Measurements from ENCODE around the gene MT1A. TPM values are rescaled to one million over a fixed set of nuclear protein-coding genes. Genes with fewer than 3 reads are reported as not detected.

Gene MT1A
- total and polyA plus RNA-seq, 10 of the 15 experiments (the other 5 are each of a cell fraction or from before 2014, with no cell fraction given), result not detected

DNA sequence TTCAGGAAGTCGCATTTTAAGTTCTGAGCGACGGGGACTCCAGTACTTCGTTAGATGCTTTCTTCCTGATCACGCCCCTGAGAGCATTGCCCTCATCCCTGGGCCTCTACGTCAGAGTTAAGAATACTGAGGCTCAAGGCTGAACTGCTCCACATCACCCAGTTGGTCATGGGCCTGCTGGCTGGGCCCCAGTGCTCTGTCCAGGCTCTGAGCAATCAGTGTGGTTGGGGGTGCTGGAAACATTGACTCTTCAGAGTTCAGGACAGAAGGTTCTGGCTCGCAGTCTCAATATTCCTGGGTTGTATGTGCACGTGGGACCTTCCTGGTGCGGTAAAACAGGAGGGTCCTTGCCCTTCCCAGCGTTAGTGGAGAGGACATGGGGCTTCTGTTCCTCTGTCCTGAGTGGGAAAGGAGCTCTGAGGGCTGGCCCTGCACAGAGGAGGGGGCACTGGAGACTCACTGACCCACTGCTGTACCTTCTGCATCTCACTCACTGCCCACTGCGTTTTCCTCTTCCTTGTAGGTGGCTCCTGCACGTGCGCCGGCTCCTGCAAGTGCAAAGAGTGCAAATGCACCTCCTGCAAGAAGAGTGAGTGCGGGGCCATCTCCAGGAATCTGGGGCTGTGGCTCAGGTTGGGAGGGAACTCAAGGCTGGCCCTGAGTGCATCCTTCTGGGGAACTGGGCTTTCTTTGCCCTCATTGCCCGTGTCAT is 12.4 kb upstream of the MT1A start:
- Histone ChIP-seq H3K9me3 (replicated peaks; ENCODE audit: control insufficient read depth, insufficient read depth, low read length) (no peaks in the 10 kb centered on the region), H2AFZ (ENCODE audit: control insufficient read depth, low read depth, low read length) (peak overlapping the region; percentile 85), H3K27ac (ENCODE audit: control insufficient read depth, insufficient read depth) (no peak overlapping the region), H3K27me3 (replicated peaks in 1 of 2; ENCODE audit: control insufficient read depth in 2 of 2, insufficient read depth in 2 of 2, low read length in 1 of 2) (peaks cover 0 to 2% of the 10 kb centered on the region in 2 experiments; a peak in 3 of 4 replicates), H3K4me3 (peak overlapping the region; percentile 44; the same call in 1 of the 2 replicates), H3K4me2 (ENCODE audit: control insufficient read depth, insufficient read depth) (peak overlapping the region; percentile 40), H3K9ac (ENCODE audit: control insufficient read depth, insufficient read depth, low read length) (peak overlapping the region; percentile 56; the same call in 1 of the 2 replicates), H4K20me1 (ENCODE audit: control insufficient read depth, insufficient read depth) (no peaks in the 10 kb centered on the region), H3K79me2 (ENCODE audit: control insufficient read depth, insufficient read depth, low read length) (no peaks in the 10 kb centered on the region), H3K4me1 (ENCODE audit: control insufficient read depth, insufficient read depth, low read length) (peaks cover 17% of the 10 kb centered on the region), H3K36me3 (ENCODE audit: control insufficient read depth in 2 of 2, insufficient read depth in 2 of 2, low read length in 1 of 2) (no peaks in the 10 kb centered on the region)
- ChIA-PET SMC1A (ENCODE audit: uncharacterized antibody, unreplicated experiment) (no interaction called here), CTCF (interaction anchor here (0.7 to 1.0 kb wide), 2 partner anchors 18 to 25 kb away, joined by 3 read pairs; partner anchors contain the start of gene MT2A), POLR2A (interaction anchor here (0.6 to 1.5 kb wide), 4 partner anchors 16 to 74 kb away, joined by 3 to 4 read pairs (median 3); partner anchors contain the start of gene MT2A), RAD21 (ENCODE audit: unreplicated experiment) (interaction anchor here (0.6 to 1.3 kb wide), 3 partner anchors 15 to 64 kb away, joined by 3 to 5 read pairs (median 4); partner anchors contain the start of gene MT2A)
- in situ Hi-C loops (cut with MboI) (no loop called here), intact Hi-C loops (cut with micrococcal nuclease; ENCODE audit: unreplicated experiment) (no loop called here)
- peak in 1 of 2 experiments; percentile 63; a peak in 2 of 4 replicates for TF ChIP-seq BHLHE40 (IDR thresholded peaks at IDR 0.05; ENCODE audit: borderline replicate concordance in 1 of 2, low read depth in 2 of 2, low read length in 1 of 2)
- TF ChIP-seq, protein P1, sequence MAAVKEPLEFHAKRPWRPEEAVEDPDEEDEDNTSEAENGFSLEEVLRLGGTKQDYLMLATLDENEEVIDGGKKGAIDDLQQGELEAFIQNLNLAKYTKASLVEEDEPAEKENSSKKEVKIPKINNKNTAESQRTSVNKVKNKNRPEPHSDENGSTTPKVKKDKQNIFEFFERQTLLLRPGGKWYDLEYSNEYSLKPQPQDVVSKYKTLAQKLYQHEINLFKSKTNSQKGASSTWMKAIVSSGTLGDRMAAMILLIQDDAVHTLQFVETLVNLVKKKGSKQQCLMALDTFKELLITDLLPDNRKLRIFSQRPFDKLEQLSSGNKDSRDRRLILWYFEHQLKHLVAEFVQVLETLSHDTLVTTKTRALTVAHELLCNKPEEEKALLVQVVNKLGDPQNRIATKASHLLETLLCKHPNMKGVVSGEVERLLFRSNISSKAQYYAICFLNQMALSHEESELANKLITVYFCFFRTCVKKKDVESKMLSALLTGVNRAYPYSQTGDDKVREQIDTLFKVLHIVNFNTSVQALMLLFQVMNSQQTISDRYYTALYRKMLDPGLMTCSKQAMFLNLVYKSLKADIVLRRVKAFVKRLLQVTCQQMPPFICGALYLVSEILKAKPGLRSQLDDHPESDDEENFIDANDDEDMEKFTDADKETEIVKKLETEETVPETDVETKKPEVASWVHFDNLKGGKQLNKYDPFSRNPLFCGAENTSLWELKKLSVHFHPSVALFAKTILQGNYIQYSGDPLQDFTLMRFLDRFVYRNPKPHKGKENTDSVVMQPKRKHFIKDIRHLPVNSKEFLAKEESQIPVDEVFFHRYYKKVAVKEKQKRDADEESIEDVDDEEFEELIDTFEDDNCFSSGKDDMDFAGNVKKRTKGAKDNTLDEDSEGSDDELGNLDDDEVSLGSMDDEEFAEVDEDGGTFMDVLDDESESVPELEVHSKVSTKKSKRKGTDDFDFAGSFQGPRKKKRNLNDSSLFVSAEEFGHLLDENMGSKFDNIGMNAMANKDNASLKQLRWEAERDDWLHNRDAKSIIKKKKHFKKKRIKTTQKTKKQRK (IDR thresholded peaks at IDR 0.05; ENCODE audit: low read depth, low read length), result no peak
- FAIRE-seq (no peak), DNase-seq (ENCODE audit: low read depth, low spot score) (no peak), ATAC-seq (peak; percentile 18)
- BruUV-seq (replicated peaks), result TSS peak; percentile 98
- 33% methylated on average over 16 of the region's 16 CpGs for WGBS (ENCODE audit: insufficient coverage, insufficient replicate concordance, low lambda C conversion rate, missing lambda C conversion rate)

Measured in GM12878 (cell line).